ENCODE results near the gene RARS2.
A peak's percentile ranks its signal among the peaks of the same experiment; 100 is the strongest.
"Not testable (repeated sequence)": the region's sequence is repeated elsewhere in the genome, so short reads cannot be mapped to it uniquely, and the experiment has no call there.

Gene RARS2

DNA sequence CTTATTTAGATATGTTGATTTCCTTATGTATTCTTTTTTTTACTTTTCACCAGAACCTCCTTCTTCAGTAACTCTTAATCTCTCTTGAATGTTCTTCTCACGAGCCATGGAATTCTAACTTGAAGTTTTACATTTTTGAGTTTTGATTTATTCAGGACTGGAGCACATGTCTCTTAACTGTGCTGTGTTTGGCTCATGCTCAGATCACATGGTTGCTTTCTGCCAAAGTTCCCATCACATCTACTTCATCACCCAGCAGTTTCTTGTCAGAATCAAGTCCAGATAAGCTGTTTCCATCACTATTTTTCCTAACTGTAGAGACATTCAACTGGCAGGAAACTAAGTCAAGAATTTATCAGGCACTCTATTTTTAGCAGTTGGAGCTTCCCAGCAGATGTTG lies 85.3 kb downstream of the RARS2 start:
- no peak for DNase-seq (ENCODE audit: extremely low read depth in 1 of 2, low read depth in 1 of 2)

DNA sequence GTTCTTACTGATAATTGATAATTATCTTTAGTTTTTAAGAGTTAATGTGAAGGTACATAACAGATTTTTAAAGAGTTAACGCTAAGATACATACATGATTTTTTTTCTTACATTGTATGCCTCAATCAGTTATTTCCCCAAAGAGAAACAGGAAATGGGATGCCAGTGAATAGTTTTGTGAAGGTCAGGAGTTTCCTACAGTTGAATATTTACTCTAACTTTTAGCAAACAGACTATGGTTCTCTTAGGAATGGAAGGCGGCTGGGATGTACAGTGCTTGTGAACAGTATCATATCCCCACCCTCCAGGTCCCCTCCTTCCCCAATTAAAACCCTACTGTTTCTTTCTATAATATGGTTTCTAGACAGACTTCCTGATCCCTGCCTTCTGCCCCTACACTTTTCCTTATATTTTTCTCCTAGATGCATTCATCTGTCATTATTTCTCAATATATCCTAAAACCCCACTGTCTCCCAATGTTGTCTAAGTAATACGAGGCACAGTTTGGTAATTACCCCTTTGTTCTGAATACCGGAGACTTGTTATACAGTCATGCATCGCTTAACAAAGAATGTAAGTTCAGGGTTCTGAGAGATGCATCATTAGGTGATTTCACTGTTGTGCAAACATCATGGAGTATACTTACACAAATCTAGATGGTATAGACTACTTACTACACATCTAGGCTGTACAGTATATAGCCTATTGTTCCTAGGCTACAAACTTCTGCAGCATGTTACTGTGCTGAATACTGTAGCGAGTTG lies 87.8 kb downstream of the RARS2 start:
- DNase-seq (ENCODE audit: extremely low read depth in 1 of 2, low read depth in 1 of 2) = no peak

DNA sequence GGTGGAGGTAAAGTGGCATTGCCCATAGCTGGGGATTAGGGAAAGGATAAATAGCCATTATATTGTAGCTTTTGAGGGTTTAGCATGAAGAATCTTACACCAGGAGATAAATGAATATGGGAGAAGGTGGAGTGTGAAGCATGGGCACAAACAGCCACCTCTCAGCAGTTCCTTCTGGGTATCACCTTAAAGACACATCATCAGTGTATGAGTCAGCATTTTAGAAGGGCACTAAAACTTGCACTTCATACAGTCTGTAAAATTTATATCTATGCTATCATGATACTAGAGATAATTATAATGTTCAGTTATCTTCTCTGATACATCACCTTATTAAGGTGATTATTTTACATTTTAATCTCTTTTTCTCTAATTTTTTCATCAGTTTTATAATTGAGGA lies 91.7 kb downstream of the RARS2 start:
- DNase-seq (ENCODE audit: extremely low read depth in 1 of 2, low read depth in 1 of 2) = no peak

- DNase-seq (ENCODE audit: extremely low read depth in 1 of 2, low read depth in 1 of 2) = no peak
Observed at GRCh38 chr6:87494761-87495422, 94.9 kb downstream of the RARS2 start.

GRCh38 chr6:87489326-87489725 lies 100.5 kb downstream of the RARS2 start:
- DNase-seq (ENCODE audit: extremely low read depth in 1 of 2, low read depth in 1 of 2) = not testable (repeated sequence)

DNA sequence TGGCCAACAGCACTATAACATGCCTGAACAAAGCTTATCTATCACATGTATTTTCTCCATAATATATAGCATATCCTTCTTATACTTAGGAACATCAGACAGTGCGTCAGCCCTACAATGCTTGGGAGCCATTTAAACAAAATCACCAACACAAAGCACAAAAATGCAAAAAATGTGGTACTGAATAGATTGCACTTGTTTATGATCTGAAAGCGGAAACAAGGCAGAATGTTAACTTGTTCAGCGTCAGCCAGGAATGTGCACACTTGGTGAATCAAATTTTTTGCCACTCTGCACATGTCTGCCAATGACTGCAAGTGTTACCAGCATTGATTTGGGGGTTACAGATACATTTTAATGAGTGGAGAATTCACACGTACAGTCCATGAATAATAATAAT lies 102.2 kb downstream of the RARS2 start:
- no peak for DNase-seq (ENCODE audit: extremely low read depth in 1 of 2, low read depth in 1 of 2)

DNA sequence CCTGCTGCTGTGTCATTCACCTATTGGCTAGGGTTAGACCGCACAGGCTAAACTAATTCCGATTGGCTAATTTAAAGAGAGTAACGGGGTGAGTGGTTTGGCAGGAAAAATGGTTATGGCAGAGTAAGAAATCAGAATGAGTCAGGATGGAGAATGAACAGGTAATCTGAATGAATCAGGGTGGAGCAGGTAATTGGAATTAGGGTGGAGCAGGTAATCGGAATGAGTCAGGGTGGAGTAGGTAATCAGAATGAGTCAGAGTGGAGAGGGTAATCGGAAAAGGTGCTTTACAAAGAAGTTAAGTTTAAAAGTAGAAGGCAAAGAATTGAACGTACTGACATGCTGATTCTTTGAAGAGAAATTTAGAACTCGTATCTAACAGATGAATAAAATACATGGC lies 105.3 kb downstream of the RARS2 start:
- DNase-seq (ENCODE audit: extremely low read depth in 1 of 2, low read depth in 1 of 2) = no peak

GRCh38 chr6:87483929-87484328 lies 105.9 kb downstream of the RARS2 start:
- no peak for DNase-seq (ENCODE audit: extremely low read depth in 1 of 2, low read depth in 1 of 2)

DNA sequence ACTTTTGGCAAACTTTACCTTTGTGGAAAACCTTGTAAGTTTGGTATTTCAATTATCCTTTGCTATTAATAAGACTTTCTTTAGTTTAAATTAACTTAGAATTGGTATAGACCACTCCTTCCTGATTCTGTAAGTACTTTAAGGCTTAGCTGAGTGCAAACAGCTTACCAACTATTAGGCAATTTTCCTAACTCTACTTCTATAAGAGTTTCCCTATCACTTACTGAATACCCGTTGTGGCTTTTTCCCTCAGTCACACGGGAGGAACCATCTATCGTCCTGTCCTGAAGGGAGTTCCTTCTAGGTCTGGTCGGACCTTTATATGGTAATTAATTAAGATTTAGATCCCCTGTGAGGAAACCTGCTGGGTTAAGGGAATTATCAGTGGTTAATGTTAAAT lies 107.4 kb downstream of the RARS2 start:
- no peak for DNase-seq (ENCODE audit: extremely low read depth in 1 of 2, low read depth in 1 of 2)

- no peak for DNase-seq (ENCODE audit: extremely low read depth in 1 of 2, low read depth in 1 of 2)
Observed at GRCh38 chr6:87481931-87482330, 107.9 kb downstream of the RARS2 start.

GRCh38 chr6:87473419-87473903 lies 116.3 kb downstream of the RARS2 start:
- DNase-seq (ENCODE audit: extremely low read depth in 1 of 2, low read depth in 1 of 2) = peak in 1 of 2 donors; percentile 16

DNA sequence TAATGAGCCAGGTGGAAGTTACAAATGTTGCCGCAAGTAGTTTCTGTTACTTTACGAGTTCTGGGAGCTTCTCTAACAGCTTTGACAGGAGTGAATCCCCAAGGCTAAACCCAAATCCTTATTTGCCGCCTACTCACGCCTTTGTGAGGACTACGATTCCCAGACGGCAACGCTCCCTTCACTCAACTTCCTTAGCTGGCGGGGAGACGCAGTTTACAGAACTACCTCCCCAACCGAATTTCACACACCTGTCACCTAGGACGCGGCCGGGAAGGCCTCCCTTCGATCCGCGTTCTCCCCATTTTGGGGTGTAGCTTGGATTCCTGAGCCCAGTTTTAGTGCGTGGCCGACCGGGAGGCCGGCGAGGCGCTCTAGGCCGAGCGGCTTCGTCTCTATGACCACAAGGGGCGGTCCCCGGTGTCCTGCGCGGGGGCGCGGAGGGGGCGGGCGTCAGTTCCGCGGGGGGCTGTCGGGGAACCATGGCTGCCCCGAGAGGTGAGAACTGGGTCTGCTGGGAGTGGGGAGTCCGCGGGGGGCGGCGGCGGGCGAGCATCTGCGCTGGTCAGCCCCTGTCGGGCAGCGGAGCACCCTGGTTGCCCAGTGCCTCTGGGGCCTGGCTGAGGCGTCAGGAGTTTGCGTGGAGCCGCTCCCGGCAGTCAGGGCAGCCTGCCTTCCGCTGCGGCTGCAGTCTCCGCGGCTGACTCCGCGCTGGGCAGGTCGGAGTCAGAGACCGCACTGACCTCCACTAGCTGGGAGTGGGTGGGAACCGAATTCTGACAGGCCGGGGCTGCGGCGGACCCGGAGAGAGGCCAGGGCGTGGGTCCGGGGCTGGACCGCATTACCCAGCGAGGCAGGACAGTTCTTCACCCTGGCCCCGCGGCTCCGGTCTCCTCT lies 117.0 kb downstream of the RARS2 start, which contains the start of gene SLC35A1:
Gene SLC35A1 (plus strand): TSS at position 450 of the 894 bp plus-strand sequence. CDS start 30 bp downstream, at position 480.
- DNase-seq (ENCODE audit: extremely low read depth in 1 of 2, low read depth in 1 of 2) = peak; percentile 52 to 77

DNA sequence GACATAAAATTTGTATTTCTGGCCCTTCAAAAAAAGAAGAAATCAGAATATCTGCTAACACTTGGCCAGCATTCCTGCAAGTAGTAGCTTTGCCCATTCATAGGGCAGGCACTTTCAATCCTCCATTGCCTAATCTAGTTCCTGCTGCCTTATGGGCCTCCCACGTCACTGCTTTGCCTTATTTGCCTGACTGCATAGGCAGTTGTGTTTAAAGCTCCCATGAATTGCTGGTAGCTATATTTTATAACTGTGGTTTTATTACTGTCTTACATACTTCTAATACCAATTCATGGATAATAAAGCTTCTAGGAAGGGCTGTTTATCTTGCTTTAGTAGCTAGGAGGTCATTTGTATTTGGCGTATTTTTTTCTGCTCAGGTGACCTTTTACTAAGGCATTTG lies 124.7 kb downstream of the RARS2 start:
- no peak for DNase-seq (ENCODE audit: extremely low read depth in 1 of 2, low read depth in 1 of 2)
